Neuronal stem cell (in vitro differentiated cells): ENCODE results near the gene ZNF471.

Experiments
- DNase-seq: peaks from one replicate; pipeline ENCODE4 v3.0.0-alpha.2; 2013; ENCODE audit warnings: low spot score
- H2AFZ ChIP-seq: one replicate; pipeline ENCODE4 v1.6.1; 2013; ENCODE audit warnings: mild to moderate bottlenecking, low read length, inconsistent platforms
- H2AK5ac ChIP-seq: 2 replicates; pipeline ENCODE4 v1.6.1; 2013; ENCODE audit warnings: low read depth, mild to moderate bottlenecking, inconsistent platforms, low read length, moderate library complexity, mixed read lengths
- H2BK120ac ChIP-seq: 2 replicates; pipeline ENCODE4 v1.6.1; 2013; ENCODE audit warnings: low read depth, mild to moderate bottlenecking, inconsistent platforms, low read length, moderate library complexity, mixed read lengths
- H2BK12ac ChIP-seq: one replicate; pipeline ENCODE4 v1.6.1; 2013; ENCODE audit warnings: low read length, inconsistent platforms
- H2BK15ac ChIP-seq: 2 replicates; pipeline ENCODE4 v1.6.1; 2013; ENCODE audit warnings: mild to moderate bottlenecking, low read length, inconsistent platforms, mixed read lengths
- H2BK5ac ChIP-seq: one replicate; pipeline ENCODE4 v1.6.1; 2013; ENCODE audit warnings: inconsistent platforms, mild to moderate bottlenecking, low read length, moderate library complexity
- H3K14ac ChIP-seq: one replicate; pipeline ENCODE4 v1.6.1; 2013; ENCODE audit warnings: low read length, inconsistent platforms
- H3K18ac ChIP-seq: 2 replicates; pipeline ENCODE4 v1.6.1; 2013; ENCODE audit warnings: low read length, inconsistent platforms
- H3K23ac ChIP-seq: 2 replicates; pipeline ENCODE4 v1.6.1; 2013; ENCODE audit warnings: low read depth, mild to moderate bottlenecking, mixed read lengths, low read length, inconsistent platforms; ENCODE audit not compliant: poor library complexity
- H3K27ac ChIP-seq: replicated peaks from 3 replicates; pipeline ENCODE4 v1.5.1; 2013; ENCODE audit warnings: low read length, inconsistent platforms
- H3K27me3 ChIP-seq, 3 experiments: 2 replicates each; pipeline ENCODE4 v1.6.1; 2013; ENCODE audit warnings: low read length in 3 of 3, mild to moderate bottlenecking in 2 of 3, inconsistent platforms in 1 of 3, low read depth in 1 of 3, mixed read lengths in 1 of 3, moderate library complexity in 1 of 3; ENCODE audit not compliant: control insufficient read depth in 3 of 3, insufficient read depth in 3 of 3
- H3K36me3 ChIP-seq, 2 donors: replicated peaks in 1 of 2; 2 replicates each; pipeline ENCODE4 v1.6.1; 2013; ENCODE audit warnings: low read length in 2 of 2; ENCODE audit not compliant: control insufficient read depth in 2 of 2, insufficient read depth in 2 of 2
- H3K4ac ChIP-seq: 2 replicates; pipeline ENCODE4 v1.6.1; 2013; ENCODE audit warnings: inconsistent platforms, mild to moderate bottlenecking, low read length, moderate library complexity
- H3K4me1 ChIP-seq, 2 donors: 1 replicate in 1 of 2; 2 replicates in 1 of 2; pipeline ENCODE4 v1.6.1; 2013; ENCODE audit warnings: low read length in 2 of 2, low read depth in 1 of 2; ENCODE audit not compliant: control insufficient read depth in 2 of 2, insufficient read depth in 1 of 2
- H3K4me2 ChIP-seq: one replicate; pipeline ENCODE4 v1.6.1; 2013; ENCODE audit warnings: mild to moderate bottlenecking, low read length, inconsistent platforms; ENCODE audit not compliant: insufficient read depth, poor library complexity, severe bottlenecking
- H3K4me3 ChIP-seq, 2 donors: 2 replicates each; pipeline ENCODE4 v1.5.1; 2013; ENCODE audit warnings: low read length in 2 of 2, mild to moderate bottlenecking in 2 of 2, inconsistent platforms in 1 of 2, moderate library complexity in 1 of 2
- H3K79me1 ChIP-seq: one replicate; pipeline ENCODE4 v1.6.1; 2013; ENCODE audit warnings: low read depth, mild to moderate bottlenecking, inconsistent platforms, low read length, moderate library complexity
- H3K9ac ChIP-seq: one replicate; pipeline ENCODE4 v1.6.1; 2013; ENCODE audit warnings: mild to moderate bottlenecking, low read depth, low read length, inconsistent platforms; ENCODE audit not compliant: poor library complexity
- H3K9me3 ChIP-seq, 2 donors: replicated peaks in 1 of 2; 2 replicates each; pipeline versions ENCODE3 to v1.6.1; 2013; ENCODE audit warnings: low read length in 2 of 2, mild to moderate bottlenecking in 2 of 2, inconsistent platforms in 1 of 2, low read depth in 1 of 2, mixed read lengths in 1 of 2, moderate library complexity in 1 of 2; ENCODE audit not compliant: control insufficient read depth in 2 of 2, insufficient read depth in 1 of 2
- H4K8ac ChIP-seq: one replicate; pipeline ENCODE4 v1.6.1; 2013; ENCODE audit warnings: low read depth, mild to moderate bottlenecking, inconsistent platforms, low read length, moderate library complexity
- H4K91ac ChIP-seq: one replicate; pipeline ENCODE4 v1.6.1; 2013; ENCODE audit warnings: low read length, low read depth, mild to moderate bottlenecking, inconsistent platforms; ENCODE audit not compliant: poor library complexity
- WGBS, 2 donors: extraction: QIAGEN DNeasy Blood & Tissue Kit; methylation state at CpG; one replicate each; pipeline ENCODE4 v1.1.7; 2013; ENCODE audit warnings: missing lambda C conversion rate in 2 of 2, mixed read lengths in 1 of 2; ENCODE audit not compliant: insufficient read length in 2 of 2, insufficient replicate concordance in 1 of 2; ENCODE audit errors: extremely low coverage in 2 of 2; 5-methylcytosine and 5-hydroxymethylcytosine counted together

ZNF471 gene

DNA sequence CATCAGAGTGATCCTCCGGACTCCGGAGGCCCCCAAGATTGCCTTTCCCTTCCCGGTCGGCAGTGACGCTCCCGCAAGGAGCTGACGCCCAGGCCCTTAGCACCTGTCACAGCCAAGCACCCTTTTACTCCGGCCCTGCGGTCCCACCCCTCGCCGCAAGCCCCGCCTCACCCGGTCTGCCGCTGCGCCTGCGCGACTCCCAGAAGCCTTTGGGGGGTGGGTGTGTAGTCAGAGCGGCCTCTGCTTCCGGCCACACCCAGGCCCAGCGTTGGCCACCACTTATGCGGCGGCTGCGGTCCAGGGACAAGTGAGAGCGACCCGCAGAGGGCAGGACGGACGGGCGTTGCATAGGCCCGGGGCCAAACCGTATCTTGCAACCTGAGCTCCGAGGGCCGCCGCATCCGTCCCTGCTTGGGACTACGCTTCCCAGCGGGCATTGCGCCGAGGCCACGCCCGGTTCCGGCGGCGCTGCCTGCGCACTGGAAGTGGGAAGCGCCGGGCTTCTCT lies 30.7 kb downstream of the ZNF471 start:
- Histone ChIP-seq H2BK12ac (no peak overlapping the region), H2BK15ac (no peak overlapping the region), H3K27ac (peak overlapping the region; percentile 90), H3K9ac (peak overlapping the region; percentile 87), H3K14ac (no peak overlapping the region), H3K27me3 (no peaks in the 10 kb centered on the region), H4K8ac (peak overlapping the region; percentile 70), H2BK5ac (peak overlapping the region; percentile 56), H2BK120ac (peak overlapping the region; percentile 93), H3K4me1 (peaks cover 0 to 5% of the 10 kb centered on the region in 2 donors), H3K79me1 (no peaks in the 10 kb centered on the region), H2AK5ac (no peak overlapping the region), H3K23ac (peak overlapping the region; percentile 21), H3K36me3 (peaks cover 8 to 30% of the 10 kb centered on the region in 2 donors), H3K4me3 (peak overlapping the region; percentile 90 to 92), H3K9me3 (peaks cover 27 to 72% of the 10 kb centered on the region in 2 donors), H3K4ac (no peak overlapping the region), H3K4me2 (peak overlapping the region; percentile 59), H4K91ac (no peak overlapping the region), H2AFZ (peak overlapping the region; percentile 100), H3K18ac (peak overlapping the region; percentile 97)
- DNase-seq = peak; percentile 87
- WGBS, 2 donors = no CpG with 5 or more reads among the region's 46 CpGs

DNA sequence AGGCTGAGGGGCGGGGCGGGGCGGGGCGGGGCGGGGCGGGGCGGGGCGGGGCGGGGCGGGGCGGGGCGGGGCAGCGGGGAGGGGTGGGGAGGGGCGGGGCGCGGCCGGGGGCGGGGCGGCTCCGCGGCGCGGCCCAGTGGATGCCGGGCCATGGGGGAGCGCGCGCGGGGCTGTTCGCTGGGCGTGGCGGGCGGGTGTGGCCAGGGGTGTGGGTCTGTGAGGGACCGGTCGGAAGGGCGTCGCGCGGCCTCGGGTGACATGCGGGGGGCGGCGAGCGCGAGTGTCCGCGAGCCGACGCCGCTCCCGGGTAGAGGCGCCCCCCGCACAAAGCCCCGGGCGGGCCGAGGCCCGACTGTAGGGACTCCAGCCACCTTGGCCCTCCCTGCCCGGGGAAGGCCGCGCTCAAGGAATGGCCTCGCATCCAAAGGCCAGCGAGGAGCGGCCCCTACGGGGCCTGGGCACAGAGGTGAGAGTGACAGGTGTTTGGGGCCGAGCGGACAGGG lies 31.2 kb downstream of the ZNF471 start, which contains the start of gene ZFP28:
TSS of gene ZFP28 (plus strand) at position 188 of the 503 bp plus-strand sequence. CDS start at position 259, 71 bp downstream.
- H3K4me3 ChIP-seq = peak within 1 kb of the TSS; percentile 90 to 92
- H3K4me1 ChIP-seq = peaks cover 0 to 5% of the 10 kb centered on the region in 2 donors
- H3K79me1 ChIP-seq = no peaks in the 10 kb centered on the region
- H4K8ac ChIP-seq = peak within 1 kb of the TSS; percentile 70
- peak within 1 kb of the TSS; percentile 87 for H3K9ac ChIP-seq
- H3K4me2 ChIP-seq = peak within 1 kb of the TSS; percentile 77
- H3K4ac ChIP-seq = no peak within 1 kb of the TSS
- peak within 1 kb of the TSS; percentile 21 for H3K23ac ChIP-seq
- H2BK5ac ChIP-seq = peak within 1 kb of the TSS; percentile 56
- no peak within 1 kb of the TSS for H2BK15ac ChIP-seq
- H3K14ac ChIP-seq = peak within 1 kb of the TSS; percentile 25
- peaks cover 8 to 35% of the 10 kb centered on the region in 2 donors for H3K36me3 ChIP-seq
- peak within 1 kb of the TSS; percentile 97 for H3K18ac ChIP-seq
- peak within 1 kb of the TSS; percentile 90 for H3K27ac ChIP-seq
- no peak within 1 kb of the TSS for H2BK12ac ChIP-seq
- H2BK120ac ChIP-seq = peak within 1 kb of the TSS; percentile 93
- H2AFZ ChIP-seq = peak within 1 kb of the TSS; percentile 100
- peaks cover 22 to 72% of the 10 kb centered on the region in 2 donors for H3K9me3 ChIP-seq
- WGBS, 2 donors = no CpG with 5 or more reads among the region's 65 CpGs
- no peak for DNase-seq
- no peaks in the 10 kb centered on the region for H3K27me3 ChIP-seq
- H4K91ac ChIP-seq = no peak within 1 kb of the TSS
- no peak within 1 kb of the TSS for H2AK5ac ChIP-seq

GRCh38 chr19:56543776-56544175 lies 36.1 kb downstream of the ZNF471 start:
- H3K9me3 ChIP-seq = peaks cover 20 to 91% of the 10 kb centered on the region in 2 donors
- no peak overlapping the region for H3K4me2 ChIP-seq
- no peak overlapping the region for H2AK5ac ChIP-seq
- H3K18ac ChIP-seq = no peak overlapping the region
- H3K36me3 ChIP-seq = peaks cover 17 to 83% of the 10 kb centered on the region in 2 donors
- H3K23ac ChIP-seq = no peak overlapping the region
- H2BK12ac ChIP-seq = no peak overlapping the region
- no peak overlapping the region for H3K9ac ChIP-seq
- no peaks in the 10 kb centered on the region for H3K27me3 ChIP-seq
- H2AFZ ChIP-seq = no peak overlapping the region
- H2BK15ac ChIP-seq = no peak overlapping the region
- peaks cover 0 to 3% of the 10 kb centered on the region in 2 donors for H3K4me1 ChIP-seq
- no peak overlapping the region for H4K91ac ChIP-seq
- no peak overlapping the region for H4K8ac ChIP-seq
- no peak overlapping the region for H3K4ac ChIP-seq
- no peaks in the 10 kb centered on the region for H3K79me1 ChIP-seq
- H2BK5ac ChIP-seq = no peak overlapping the region
- no peak overlapping the region for H3K4me3 ChIP-seq
- H2BK120ac ChIP-seq = no peak overlapping the region
- no peak overlapping the region for H3K14ac ChIP-seq
- WGBS, 2 donors = no CpG with 5 or more reads among the region's 2 CpGs
- no peak overlapping the region for H3K27ac ChIP-seq
- no peak for DNase-seq

- Histone ChIP-seq H3K18ac (no peak overlapping the region), H2BK120ac (no peak overlapping the region), H2BK12ac (no peak overlapping the region), H2BK15ac (no peak overlapping the region), H3K4me3 (no peak overlapping the region), H3K23ac (no peak overlapping the region), H3K14ac (no peak overlapping the region), H2AK5ac (no peak overlapping the region), H3K27me3 (no peaks in the 10 kb centered on the region), H3K4ac (no peak overlapping the region), H2BK5ac (no peak overlapping the region), H2AFZ (no peak overlapping the region), H3K9ac (no peak overlapping the region), H3K27ac (no peak overlapping the region), H3K36me3 (peaks cover 26 to 94% of the 10 kb centered on the region in 2 donors), H3K79me1 (no peaks in the 10 kb centered on the region), H3K4me2 (no peak overlapping the region), H3K4me1 (no peaks in the 10 kb centered on the region), H4K91ac (no peak overlapping the region), H4K8ac (no peak overlapping the region), H3K9me3 (peaks cover 23 to 94% of the 10 kb centered on the region in 2 donors)
- WGBS, 2 donors = no CpG with 5 or more reads among the region's 6 CpGs
- DNase-seq = no peak
Observed at GRCh38 chr19:56547535-56547934, 39.9 kb downstream of the ZNF471 start.
